Stomach smooth muscle (tissue), 2 donors: ENCODE measurements around the gene AZU1.
"Not testable (repeated sequence)": the region's sequence is repeated elsewhere in the genome, so short reads cannot be mapped to it uniquely, and the experiment has no call there.

Experiments
- H3K27ac ChIP-seq: one replicate; pipeline ENCODE4 v1.7.0; 2013; ENCODE audit warnings: mild to moderate bottlenecking, low read length, inconsistent platforms
- H3K27me3 ChIP-seq, 2 donors: one replicate each; pipeline ENCODE4 v1.7.0; 2013; ENCODE audit warnings: low read length in 2 of 2; ENCODE audit not compliant: insufficient read depth in 2 of 2, control insufficient read depth in 1 of 2
- H3K36me3 ChIP-seq, 2 donors: one replicate each; pipeline ENCODE4 v1.7.0; 2013; ENCODE audit warnings: low read length in 2 of 2; ENCODE audit not compliant: control insufficient read depth in 2 of 2, insufficient read depth in 2 of 2
- H3K4me1 ChIP-seq: one replicate; pipeline ENCODE4 v1.7.0; 2013; ENCODE audit warnings: low read length; ENCODE audit not compliant: control insufficient read depth, insufficient read depth
- H3K4me3 ChIP-seq, 2 donors: one replicate each; pipeline ENCODE4 v1.7.0; 2013; ENCODE audit warnings: low read length in 2 of 2
- H3K9ac ChIP-seq, 2 donors: one replicate each; pipeline ENCODE4 v1.7.0; 2013; ENCODE audit warnings: low read length in 2 of 2, mild to moderate bottlenecking in 1 of 2
- H3K9me3 ChIP-seq, 2 donors: one replicate each; pipeline ENCODE4 v1.7.0; 2013; ENCODE audit warnings: low read length in 2 of 2; ENCODE audit not compliant: control insufficient read depth in 2 of 2
- donor health status: healthy.
- donor health status: Pancreatic carcinoma.

AZU1 gene

DNA sequence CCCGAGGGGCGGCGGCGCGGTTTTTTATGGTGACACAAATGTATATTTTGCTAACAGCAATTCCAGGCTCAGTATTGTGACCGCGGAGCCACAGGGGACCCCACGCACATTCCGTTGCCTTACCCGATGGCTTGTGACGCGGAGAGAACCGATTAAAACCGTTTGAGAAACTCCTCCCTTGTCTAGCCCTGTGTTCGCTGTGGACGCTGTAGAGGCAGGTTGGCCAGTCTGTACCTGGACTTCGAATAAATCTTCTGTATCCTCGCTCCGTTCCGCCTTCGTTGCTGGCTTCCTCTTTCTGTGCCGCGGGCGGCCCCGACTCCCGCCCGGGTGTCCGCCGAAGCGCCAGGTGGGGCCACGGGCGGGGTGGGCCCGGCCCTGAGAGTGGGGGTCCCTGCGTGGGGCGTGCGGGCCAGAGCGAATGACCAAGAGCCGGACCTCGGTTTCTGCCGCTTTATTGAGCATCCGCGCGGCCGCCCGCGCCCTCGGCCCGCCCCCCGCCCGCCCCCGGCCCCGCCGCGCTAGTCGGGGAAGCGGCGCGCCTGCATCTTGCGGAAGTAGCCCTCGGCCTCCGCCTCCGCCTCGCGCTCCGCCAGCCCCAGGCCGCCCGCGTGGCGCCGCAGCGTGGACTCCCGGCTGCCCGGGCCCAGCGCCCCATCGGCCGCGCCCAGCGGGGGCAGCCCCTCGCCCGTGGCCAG lies 15.4 kb upstream of the AZU1 start:
- Histone ChIP-seq H3K4me3 (no peak overlapping the region), H3K9me3 (no peaks in the 10 kb centered on the region), H3K27ac (no peak overlapping the region), H3K27me3 (no peaks in the 10 kb centered on the region), H3K36me3 (peaks cover 13 to 28% of the 10 kb centered on the region in 2 donors), H3K9ac (no peak overlapping the region), H3K4me1 (no peaks in the 10 kb centered on the region)

DNA sequence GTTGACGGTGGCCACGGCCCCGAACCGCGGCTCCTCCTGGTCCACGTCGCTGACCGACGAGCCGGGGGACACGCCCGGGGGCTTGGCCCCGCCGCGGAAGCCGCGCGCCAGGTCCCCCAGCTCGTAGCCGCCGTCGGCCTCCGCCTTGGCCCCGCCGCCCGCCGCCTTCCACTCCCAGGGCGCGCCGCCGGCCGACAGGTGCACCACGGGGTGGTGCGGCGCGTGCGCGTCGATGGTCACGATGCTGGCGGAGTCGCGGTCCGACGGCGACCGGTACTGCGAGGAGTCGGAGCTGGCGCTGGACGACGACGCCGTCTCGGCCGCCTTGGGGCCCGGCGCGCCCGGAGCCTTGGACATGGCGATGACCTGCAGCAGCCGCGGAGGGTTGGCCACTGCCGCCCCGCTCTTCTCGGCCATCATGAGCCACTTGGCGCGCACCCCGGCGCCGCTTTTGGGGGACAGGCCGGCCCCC lies 14.9 kb upstream of the AZU1 start:
- peaks cover 8 to 22% of the 10 kb centered on the region in 2 donors for H3K36me3 ChIP-seq
- H3K9me3 ChIP-seq: no peaks in the 10 kb centered on the region
- no peaks in the 10 kb centered on the region for H3K4me1 ChIP-seq
- no peaks in the 10 kb centered on the region for H3K27me3 ChIP-seq
- H3K27ac ChIP-seq: no peak overlapping the region
- H3K4me3 ChIP-seq: no peak overlapping the region
- H3K9ac ChIP-seq: no peak overlapping the region

DNA sequence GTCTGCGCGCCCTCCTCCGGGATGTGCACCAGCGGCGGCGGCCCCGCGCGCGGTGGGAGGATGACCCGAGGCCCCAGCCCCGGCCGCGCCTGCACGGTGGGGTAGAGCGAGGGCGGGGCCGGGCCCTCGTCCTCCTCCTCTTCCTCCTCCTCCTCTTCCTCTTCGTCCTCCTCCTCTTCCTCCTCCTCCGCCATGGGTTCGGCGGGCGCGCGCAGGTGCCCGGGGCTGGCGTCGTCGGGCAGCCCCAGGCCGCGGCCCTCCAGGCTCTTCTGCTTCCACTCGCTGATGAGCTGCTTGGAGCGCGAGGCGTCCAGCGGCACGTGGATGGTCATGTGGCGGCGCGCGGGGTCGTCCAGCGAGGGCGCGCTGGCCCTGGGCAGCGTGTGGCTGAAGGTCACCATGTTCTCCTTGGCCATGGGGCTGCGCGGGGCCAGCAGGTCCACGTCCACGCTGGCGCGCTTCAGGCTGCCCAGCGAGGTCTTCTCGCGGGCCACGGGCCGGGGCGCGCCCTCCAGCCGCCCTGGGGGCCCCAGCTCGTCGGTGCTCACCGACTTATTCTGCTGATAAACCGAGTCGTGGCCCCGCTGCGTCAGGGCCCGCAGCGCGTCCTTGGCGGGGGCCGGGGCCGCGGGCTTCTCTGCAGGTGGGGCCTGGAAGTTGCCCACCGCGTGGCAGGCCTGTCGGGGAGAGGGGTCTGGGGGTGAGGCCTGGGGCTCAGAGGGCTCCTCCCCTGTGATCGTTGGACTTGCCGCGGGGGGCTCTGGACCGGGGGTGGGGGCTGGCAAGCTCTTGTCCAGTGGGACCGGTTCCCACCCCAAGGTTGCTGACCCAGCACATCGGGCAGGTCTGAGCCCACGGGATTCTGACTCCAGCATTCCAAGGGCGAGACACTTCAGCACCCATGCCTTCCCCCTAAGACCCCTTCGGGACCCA lies 14.2 kb upstream of the AZU1 start:
- Histone ChIP-seq H3K9me3 (no peaks in the 10 kb centered on the region), H3K27me3 (no peaks in the 10 kb centered on the region)

DNA sequence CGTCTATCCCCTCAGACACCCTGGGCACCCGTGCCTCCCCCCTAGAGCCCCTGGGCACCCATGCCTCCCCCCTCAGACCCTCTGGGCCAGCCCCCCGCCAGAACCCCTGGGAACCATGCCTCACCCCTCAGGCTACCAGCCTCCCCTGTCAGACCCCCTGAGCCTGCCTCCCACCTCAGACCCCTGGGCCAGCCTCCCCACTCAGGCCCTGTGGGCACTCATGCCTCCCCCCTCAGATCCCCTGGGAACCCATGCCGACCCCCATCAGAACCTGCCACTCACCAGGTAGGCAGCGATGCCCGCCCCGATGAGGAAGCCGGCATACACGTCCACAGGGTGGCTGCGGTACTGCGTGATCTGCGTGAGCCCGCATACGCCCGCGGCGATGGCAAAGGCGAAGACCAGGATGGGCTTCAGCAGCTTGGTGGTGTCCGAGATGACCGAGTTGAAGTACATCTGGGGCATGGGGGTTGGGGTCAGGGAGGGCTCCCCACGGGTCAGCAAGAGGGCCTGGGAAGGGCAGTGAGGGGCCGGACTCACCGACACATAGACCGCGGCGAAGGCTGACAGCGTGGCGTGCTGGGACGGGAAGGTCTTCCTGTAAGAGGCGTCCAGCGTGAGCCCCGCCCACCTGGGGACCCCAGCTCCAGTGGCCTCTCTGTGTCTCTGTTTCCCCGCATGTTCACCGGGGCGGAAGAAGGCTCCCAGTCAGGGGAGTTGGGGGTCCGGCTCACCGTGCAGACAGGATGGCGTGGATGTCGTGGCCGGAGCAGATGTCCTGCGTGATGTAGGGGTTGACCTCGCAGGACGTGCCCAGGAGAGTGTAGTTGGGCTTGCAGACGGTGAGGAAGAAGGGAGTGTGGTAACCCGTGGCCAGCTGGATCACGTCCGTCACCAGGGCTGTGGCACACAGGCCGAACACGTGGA lies 13.2 kb upstream of the AZU1 start:
- Histone ChIP-seq H3K27me3 (no peaks in the 10 kb centered on the region), H3K36me3 (peaks cover 5 to 13% of the 10 kb centered on the region in 2 donors)

More for the DNA sequence above, 14.2 kb upstream of the AZU1 start:
- Histone ChIP-seq H3K36me3 (peaks cover 5 to 19% of the 10 kb centered on the region in 2 donors), H3K9ac (no peak overlapping the region), H3K4me1 (no peaks in the 10 kb centered on the region), H3K27ac (no peak overlapping the region), H3K4me3 (no peak overlapping the region)

DNA sequence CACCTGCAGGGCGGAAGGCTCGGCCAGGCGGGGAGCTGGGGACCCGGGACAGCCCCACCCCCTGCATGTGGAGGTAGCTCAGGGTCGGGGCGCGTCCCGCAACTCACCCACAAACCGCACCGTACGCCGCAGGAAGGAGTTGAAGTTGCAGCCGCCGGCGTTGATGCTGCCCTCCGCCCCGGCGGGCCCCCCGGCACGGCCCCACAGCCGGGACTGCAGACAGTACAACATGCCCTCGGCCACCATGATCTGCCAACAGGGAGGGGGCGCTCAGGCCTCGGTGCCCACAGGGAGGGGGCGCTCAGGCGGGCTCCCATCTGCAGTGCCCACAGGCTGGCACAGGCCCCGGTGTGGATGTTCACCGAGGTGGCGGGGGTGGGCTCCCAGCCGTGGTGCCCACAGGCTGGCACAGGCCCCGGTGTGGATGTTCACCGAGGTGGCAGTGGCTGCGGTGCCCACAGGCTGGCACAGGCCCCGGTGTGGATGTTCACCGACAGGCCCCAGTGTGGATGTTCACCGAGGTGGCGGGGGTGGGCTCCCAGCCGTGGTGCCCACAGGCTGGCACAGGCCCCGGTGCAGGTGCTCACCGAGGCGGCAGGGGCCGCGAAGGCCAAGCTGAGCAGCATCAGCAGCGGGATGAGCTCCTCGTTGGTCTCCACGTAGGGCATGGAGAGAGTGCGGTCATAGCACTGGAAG lies 12.4 kb upstream of the AZU1 start:
- Histone ChIP-seq H3K9ac (no peak overlapping the region), H3K27me3 (no peaks in the 10 kb centered on the region), H3K9me3 (no peaks in the 10 kb centered on the region), H3K4me3 (no peak overlapping the region), H3K4me1 (no peaks in the 10 kb centered on the region), H3K36me3 (peaks cover 4 to 8% of the 10 kb centered on the region in 2 donors), H3K27ac (no peak overlapping the region)

More for the DNA sequence above, 13.2 kb upstream of the AZU1 start:
- H3K9me3 ChIP-seq: no peaks in the 10 kb centered on the region
- no peak overlapping the region for H3K4me3 ChIP-seq
- H3K9ac ChIP-seq: no peak overlapping the region
- no peak overlapping the region for H3K27ac ChIP-seq
- H3K4me1 ChIP-seq: no peaks in the 10 kb centered on the region

DNA sequence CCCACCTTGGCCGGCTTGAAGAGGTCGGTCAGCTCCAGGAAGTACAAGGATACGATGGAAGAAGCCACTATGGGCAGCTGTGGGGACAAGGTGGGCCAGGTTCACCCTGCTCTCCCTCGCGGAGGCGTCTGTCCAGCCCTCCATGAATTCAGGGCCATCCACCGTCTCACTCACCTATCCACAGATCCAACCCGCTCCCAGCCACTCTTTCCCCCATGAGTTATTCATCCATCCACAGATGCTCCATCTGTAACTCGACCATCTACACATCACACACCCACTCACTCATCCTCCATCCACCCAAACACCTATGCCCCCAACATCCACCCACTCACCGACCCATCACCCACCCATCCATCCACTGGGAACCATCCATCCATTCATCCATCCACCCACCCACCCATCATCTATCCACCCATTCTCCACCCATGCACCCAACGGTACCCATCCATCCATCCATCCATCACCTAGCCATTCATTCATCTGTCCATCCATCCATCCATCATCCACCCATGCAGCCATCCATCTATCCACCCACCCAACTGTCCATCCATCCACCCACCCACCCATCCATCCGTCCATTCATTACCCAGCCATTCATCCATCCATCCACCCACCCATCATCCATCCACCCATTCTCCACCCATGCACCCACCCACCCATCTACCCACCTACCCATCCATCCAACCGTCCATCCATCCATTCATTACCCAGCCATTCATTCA lies 11.7 kb upstream of the AZU1 start:
- H3K4me1 ChIP-seq: no peaks in the 10 kb centered on the region
- H3K4me3 ChIP-seq: no peak overlapping the region
- H3K9me3 ChIP-seq: no peaks in the 10 kb centered on the region
- no peak overlapping the region for H3K27ac ChIP-seq
- H3K9ac ChIP-seq: no peak overlapping the region
- H3K36me3 ChIP-seq: peaks cover 0 to 5% of the 10 kb centered on the region in 2 donors
- H3K27me3 ChIP-seq: no peaks in the 10 kb centered on the region

DNA sequence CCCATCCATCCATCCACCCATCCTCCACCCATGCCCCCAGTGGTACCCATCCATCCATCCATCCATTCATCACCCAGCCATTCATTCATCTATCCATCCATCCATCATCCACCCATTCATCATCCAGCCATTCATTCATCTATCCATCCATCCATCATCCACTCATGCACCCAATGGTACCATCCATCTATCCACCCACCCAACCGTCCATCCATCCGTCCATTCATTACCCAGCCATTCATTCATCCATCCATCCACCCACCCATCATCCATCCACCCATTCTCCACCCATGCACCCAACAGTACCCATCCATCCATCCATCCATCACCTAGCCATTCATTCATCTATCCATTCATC lies 11.2 kb upstream of the AZU1 start:
- H3K27me3 ChIP-seq: peaks cover 0 to 3% of the 10 kb centered on the region in 2 donors
- H3K4me3 ChIP-seq: no peak overlapping the region
- H3K9me3 ChIP-seq: no peaks in the 10 kb centered on the region
- H3K27ac ChIP-seq: no peak overlapping the region
- peaks cover 2% of the 10 kb centered on the region for H3K4me1 ChIP-seq
- H3K36me3 ChIP-seq: peaks cover 0 to 5% of the 10 kb centered on the region in 2 donors
- H3K9ac ChIP-seq: no peak overlapping the region

DNA sequence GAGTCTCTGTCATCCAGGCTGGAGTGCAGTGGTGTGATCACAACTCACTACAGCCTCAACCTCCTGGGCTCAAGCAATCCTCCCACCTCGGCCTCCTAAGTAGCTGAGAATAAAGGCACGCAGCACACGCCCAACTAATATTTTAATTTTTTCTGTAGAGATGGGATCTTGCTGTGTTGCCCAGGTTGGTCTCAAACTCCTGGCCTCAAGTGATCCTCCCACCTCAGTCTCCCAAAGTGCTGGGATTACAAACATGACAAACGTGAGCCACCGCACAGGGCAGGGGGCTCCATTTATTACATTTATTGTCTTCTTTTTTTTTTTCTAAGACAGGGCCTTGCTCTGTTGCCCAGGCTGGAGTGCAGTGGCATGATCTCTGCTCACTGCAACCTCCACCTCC lies 7.4 kb upstream of the AZU1 start:
- H3K9me3 ChIP-seq, H3K4me3 ChIP-seq: not testable (repeated sequence)
- H3K27me3 ChIP-seq: peaks cover 7 to 17% of the 10 kb centered on the region in 2 donors

DNA sequence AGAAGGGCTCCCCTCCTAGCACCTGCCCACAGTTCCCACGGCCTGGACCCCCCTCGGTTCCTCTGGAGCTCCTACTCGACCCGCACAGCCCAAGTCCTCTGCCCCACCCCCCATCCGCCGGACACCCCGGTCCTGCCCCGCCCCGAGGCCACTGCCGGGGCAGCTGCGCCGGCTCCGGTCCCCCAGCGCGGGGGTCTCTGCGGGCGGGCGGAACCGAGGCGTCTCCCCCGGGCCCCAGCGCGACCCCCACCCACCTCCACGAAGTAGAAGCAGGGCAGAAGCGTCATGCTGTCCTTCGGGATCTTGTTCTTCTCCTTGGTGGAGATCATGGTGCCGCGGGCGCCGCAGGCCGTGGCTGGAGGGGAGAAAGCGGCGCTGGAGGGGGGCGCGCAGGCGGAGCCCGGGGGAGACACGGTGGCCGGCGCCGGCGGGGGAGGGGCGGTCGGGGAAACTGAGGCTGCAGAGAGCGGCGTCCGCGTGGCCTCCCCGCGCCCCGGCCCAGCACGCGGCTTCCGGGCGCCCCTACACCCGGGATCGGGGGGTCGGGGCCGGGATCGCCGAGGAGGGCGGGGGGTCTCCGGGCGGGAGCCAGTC lies 6.3 kb upstream of the AZU1 start:
- H3K4me3 ChIP-seq: peak overlapping the region in 1 of 2 donors; percentile 29

More for the DNA sequence above, 7.4 kb upstream of the AZU1 start:
- not testable (repeated sequence) for H3K9ac ChIP-seq, H3K4me1 ChIP-seq, H3K36me3 ChIP-seq, H3K27ac ChIP-seq

More for the DNA sequence above, 6.3 kb upstream of the AZU1 start:
- Histone ChIP-seq H3K27ac (no peak overlapping the region), H3K9me3 (no peaks in the 10 kb centered on the region), H3K27me3 (peaks cover 7 to 17% of the 10 kb centered on the region in 2 donors), H3K9ac (no peak overlapping the region), H3K4me1 (peaks cover 5% of the 10 kb centered on the region), H3K36me3 (no peaks in the 10 kb centered on the region)
